GM12872 (cell line): ENCODE measurements around the gene UNC119.

Source experiments
- TF ChIP-seq, protein P1 (sequence below): IDR thresholded peaks from 3 replicates; pipeline ENCODE4 v1.5.1; 2011; ENCODE audit warnings: low read depth, mild to moderate bottlenecking, low read length, moderate library complexity; ENCODE audit not compliant: insufficient read depth

Gene UNC119

GRCh38 chr17:28570716-28571360 lies 18.4 kb upstream of the UNC119 start:
- TF ChIP-seq, protein P1, sequence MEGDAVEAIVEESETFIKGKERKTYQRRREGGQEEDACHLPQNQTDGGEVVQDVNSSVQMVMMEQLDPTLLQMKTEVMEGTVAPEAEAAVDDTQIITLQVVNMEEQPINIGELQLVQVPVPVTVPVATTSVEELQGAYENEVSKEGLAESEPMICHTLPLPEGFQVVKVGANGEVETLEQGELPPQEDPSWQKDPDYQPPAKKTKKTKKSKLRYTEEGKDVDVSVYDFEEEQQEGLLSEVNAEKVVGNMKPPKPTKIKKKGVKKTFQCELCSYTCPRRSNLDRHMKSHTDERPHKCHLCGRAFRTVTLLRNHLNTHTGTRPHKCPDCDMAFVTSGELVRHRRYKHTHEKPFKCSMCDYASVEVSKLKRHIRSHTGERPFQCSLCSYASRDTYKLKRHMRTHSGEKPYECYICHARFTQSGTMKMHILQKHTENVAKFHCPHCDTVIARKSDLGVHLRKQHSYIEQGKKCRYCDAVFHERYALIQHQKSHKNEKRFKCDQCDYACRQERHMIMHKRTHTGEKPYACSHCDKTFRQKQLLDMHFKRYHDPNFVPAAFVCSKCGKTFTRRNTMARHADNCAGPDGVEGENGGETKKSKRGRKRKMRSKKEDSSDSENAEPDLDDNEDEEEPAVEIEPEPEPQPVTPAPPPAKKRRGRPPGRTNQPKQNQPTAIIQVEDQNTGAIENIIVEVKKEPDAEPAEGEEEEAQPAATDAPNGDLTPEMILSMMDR: no peak

DNA sequence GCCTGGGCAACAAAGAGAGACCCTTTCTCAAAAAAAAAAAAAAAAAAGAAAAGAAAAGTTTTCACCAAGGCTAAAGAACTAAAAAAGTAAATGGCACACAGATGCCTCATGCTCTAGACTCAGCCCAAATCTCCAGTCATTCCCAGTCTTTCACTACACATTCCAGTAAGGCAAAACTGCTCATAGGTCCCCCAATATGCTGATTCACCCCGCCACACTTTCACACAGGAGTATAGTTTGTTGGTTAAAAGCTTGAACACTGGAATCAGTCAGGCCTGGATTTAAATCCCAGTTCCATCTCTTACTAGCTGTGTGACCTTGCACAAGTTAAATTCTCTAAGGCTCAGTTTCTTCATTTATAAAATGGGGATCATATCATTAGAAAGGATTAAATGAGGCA lies 17.0 kb upstream of the UNC119 start:
- TF ChIP-seq, protein P1: no peak

DNA sequence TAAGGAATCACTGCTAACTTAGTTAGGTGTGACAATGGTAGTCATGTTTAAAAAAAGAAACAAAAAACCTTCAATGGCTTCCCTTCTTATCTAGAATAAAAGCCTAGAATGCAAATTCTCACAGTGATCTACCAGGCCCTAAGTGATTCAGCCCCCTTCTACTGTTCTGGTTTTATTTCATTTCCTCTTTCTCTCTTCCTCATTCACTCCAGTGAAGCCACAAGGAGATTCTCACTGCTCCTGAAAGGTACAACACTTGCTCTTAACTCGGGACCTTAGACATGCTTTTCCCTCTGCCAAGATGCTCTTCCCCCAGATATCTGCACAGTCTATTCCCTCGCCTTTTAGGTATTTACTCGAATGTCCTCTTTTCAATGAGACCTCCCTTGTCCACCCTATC lies 15.2 kb upstream of the UNC119 start:
- TF ChIP-seq, protein P1: no peak

DNA sequence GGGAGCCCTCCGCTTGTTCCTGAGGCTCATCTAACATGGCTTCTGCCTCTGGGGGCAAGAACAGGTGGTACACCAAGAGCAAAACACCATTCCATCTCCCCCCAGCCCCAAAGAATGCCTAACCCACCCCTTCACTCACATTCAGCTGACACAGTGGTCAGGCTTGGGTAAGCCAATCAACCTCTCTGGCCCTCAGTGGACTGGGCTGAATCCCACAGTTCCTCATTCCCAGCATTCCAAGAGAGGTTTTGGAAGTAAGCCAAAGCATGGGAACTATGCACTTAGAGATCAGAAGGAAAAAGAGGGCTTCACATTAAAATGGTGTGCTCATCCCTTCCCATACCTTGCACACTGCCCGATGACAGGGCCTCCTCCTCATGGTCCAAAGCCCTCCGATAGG lies 11.1 kb upstream of the UNC119 start:
- TF ChIP-seq, protein P1: no peak

DNA sequence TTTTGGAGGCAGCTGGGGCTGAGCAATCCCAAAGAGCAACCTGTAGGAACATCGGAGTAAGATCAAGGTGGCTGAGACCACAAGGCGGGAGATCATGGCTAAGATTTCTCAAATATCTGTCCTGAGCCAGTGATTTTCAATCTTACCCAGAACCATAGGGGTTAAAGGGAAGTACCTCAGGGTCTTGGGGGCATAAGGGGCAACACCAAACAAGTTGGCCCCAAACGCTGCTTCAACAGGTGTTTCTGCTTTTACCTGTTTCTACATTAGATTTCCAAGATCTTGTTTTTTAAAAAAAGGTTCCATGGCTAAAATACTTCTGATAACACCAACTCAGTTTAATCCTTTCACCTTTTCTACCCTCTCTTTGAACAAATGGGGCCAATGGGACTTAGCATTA lies 2.6 kb upstream of the UNC119 start:
- TF ChIP-seq, protein P1: no peak

DNA sequence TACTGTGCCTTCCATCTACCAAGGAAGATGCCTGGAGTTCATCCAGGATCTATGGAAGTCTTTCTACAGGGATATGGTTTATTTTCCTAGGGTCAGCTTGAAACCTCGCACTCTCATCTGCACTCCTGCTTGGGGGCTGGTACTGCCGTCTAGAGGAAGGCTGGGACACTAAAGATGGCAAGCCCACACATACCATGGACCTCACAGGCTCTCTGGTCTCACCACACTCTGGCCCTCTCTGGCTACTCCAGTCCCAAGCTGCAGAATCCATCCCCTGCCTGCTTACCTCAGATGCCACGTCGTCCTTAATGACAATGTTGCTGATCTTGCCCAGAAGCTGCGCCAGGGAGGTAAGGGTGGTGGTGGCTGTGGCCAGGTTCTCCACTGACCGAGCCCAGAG lies 2.1 kb upstream of the UNC119 start:
- TF ChIP-seq, protein P1: peak; percentile 50; the same call in 2 of the 3 replicates

GRCh38 chr17:28553000-28553505 lies 629 bp upstream of the UNC119 start:
- TF ChIP-seq, protein P1: no peak
